Activated CD4-positive, alpha-beta T cell treated with anti-CD3 and anti-CD28 coated beads for 36 hours (primary cell): ENCODE measurements around the gene ZNF860. TPM values are rescaled to one million over a fixed set of nuclear protein-coding genes. Genes with fewer than 3 reads are reported as not detected.

Experiments used
- ATAC-seq: fragments of 200-7000 bp; cut with Tn5 transposase; one replicate; pipeline ENCODE4 v1.10.0; 2021; ENCODE audit warnings: mild to moderate bottlenecking, moderate library complexity
- CTCF ChIA-PET: fragments of 350-600 bp; sonication (Branson Sonifier 250); formaldehyde crosslinking; loops from one replicate; lab custom pipeline; 2021; ENCODE audit warnings: antibody characterized with exemption; lab: Charles Lee
- POLR2A ChIA-PET: fragments of 350-600 bp; sonication (Branson Sonifier 250); formaldehyde crosslinking; loops from one replicate; lab custom pipeline; 2021; ENCODE audit warnings: antibody characterized with exemption, inconsistent platforms; lab: Charles Lee
- DNase-seq: peaks from one replicate; pipeline ENCODE4 v3.0.0-alpha.2; 2020
- H3K27ac Mint-ChIP-seq: one replicate; pipeline ENCODE4 v1.8.0; 2021; ENCODE audit warnings: mixed read lengths
- H3K27me3 Mint-ChIP-seq: one replicate; pipeline ENCODE4 v1.8.0; 2021; ENCODE audit warnings: mixed read lengths
- H3K36me3 Mint-ChIP-seq: one replicate; pipeline ENCODE4 v1.8.0; 2021; ENCODE audit warnings: low read depth, mixed read lengths
- H3K4me1 Mint-ChIP-seq: one replicate; pipeline ENCODE4 v1.8.0; 2021; ENCODE audit warnings: mixed read lengths
- H3K4me3 Mint-ChIP-seq: one replicate; pipeline ENCODE4 v1.8.0; 2021; ENCODE audit warnings: mild to moderate bottlenecking, moderate library complexity, mixed read lengths
- H3K9me3 Mint-ChIP-seq: one replicate; pipeline ENCODE4 v1.8.0; 2021; ENCODE audit warnings: low read depth, mixed read lengths
- intact Hi-C, 2 experiments: fragments of 100-400 bp; cut with DNase I in 1 of 2; cut with micrococcal nuclease in 1 of 2; formaldehyde crosslinking; loops; one replicate each; pipeline versions ENCODE4 v1.14.2 to v1.15.1; 2022 to 2024; cut with DNase I, micrococcal nuclease
- total RNA-seq, 2 experiments: library from RNA; stranded (reverse); gene quantifications; one replicate each; pipeline ENCODE4 v1.2.3, GENCODE V29; 2021

ZNF860 gene
- total RNA-seq, 2 experiments from 2014 or later = 0.11 to 0.30 TPM

DNA sequence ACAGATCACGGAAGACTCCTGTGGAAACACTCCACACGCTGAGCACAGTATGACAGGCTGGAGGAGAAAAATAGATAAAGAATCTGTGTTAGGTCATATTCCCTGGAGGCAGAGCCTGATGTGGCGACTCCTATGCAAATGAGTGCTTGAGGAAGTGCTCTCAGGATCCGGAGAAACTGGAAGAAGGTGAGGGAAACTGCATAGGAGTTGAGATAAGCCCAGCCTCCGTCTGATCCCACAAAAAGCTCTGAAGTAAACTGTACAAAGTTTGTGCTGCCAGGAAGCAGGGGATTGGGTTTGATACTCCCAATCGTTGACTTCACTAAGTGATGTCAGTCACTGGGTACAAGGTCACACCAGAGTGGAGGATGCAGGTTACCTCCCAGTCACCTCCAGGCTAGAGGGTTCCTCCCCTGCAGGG lies 33.9 kb upstream of the ZNF860 start:
- no peak overlapping the region for H3K27ac Mint-ChIP-seq
- ATAC-seq (no peak), DNase-seq (no peak)
- H3K27me3 Mint-ChIP-seq = peaks cover 8% of the 10 kb centered on the region
- intact Hi-C loops = no loop called here
- CTCF ChIA-PET = no interaction called here
- POLR2A ChIA-PET = no interaction called here
- no peaks in the 10 kb centered on the region for H3K4me1 Mint-ChIP-seq
- H3K4me3 Mint-ChIP-seq = no peak overlapping the region
- no peaks in the 10 kb centered on the region for H3K36me3 Mint-ChIP-seq
- peaks cover 4% of the 10 kb centered on the region for H3K9me3 Mint-ChIP-seq

DNA sequence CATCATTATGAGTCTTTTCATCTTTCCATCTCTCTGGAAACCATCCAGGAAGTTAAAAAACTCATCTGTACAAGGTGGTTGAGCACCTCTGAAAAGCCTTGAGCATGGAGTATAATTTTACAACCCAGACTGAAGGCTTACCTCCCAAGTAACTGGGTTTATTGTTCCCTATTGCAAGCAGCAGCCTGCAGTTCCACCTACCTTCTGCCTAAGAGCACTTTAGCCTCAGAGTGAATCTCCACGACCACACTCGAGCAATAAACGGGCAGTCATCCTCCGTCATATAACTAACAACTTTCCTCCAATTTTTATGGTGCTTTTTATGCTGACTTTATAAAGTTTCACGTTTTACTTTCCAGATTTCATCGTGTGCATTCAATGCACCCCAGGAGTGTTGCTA lies 33.3 kb upstream of the ZNF860 start:
- Mint-ChIP-seq H3K27me3 (peaks cover 5% of the 10 kb centered on the region), H3K36me3 (no peaks in the 10 kb centered on the region), H3K4me1 (no peaks in the 10 kb centered on the region), H3K27ac (no peak overlapping the region), H3K4me3 (no peak overlapping the region), H3K9me3 (no peaks in the 10 kb centered on the region)
- POLR2A ChIA-PET = no interaction called here
- ATAC-seq (no peak), DNase-seq (no peak)
- intact Hi-C loops = no loop called here
- CTCF ChIA-PET = no interaction called here

DNA sequence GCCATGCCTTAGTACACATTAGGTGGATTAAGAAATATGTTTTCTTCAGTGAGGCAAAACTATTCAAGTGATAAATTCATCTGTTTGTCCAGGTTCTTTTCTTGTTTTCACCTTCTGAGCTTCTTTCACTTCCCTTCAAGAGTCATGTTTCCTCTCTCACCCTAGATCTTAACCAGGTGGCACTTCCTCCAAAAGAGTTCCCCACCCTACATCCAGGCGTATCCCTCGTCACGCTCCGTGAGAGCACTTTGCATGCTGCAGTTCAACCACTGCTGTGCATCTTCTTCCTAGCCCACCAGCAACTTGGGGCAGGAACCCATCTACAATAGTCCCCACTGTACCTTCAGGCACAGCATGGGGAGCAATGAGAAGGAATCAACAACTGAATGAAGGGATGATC lies 29.3 kb upstream of the ZNF860 start:
- Mint-ChIP-seq H3K9me3 (peaks cover 7% of the 10 kb centered on the region), H3K27ac (no peak overlapping the region), H3K36me3 (peaks cover 3% of the 10 kb centered on the region), H3K4me3 (no peak overlapping the region), H3K4me1 (no peaks in the 10 kb centered on the region), H3K27me3 (peaks cover 7% of the 10 kb centered on the region)
- DNase-seq (no peak), ATAC-seq (no peak)
- ChIA-PET CTCF (interaction anchor here (1.5 kb wide), 1 partner anchor 192 kb away, joined by 3 read pairs; no protein-coding TSS in a partner anchor), POLR2A (no interaction called here)
- intact Hi-C loops = no loop called here

DNA sequence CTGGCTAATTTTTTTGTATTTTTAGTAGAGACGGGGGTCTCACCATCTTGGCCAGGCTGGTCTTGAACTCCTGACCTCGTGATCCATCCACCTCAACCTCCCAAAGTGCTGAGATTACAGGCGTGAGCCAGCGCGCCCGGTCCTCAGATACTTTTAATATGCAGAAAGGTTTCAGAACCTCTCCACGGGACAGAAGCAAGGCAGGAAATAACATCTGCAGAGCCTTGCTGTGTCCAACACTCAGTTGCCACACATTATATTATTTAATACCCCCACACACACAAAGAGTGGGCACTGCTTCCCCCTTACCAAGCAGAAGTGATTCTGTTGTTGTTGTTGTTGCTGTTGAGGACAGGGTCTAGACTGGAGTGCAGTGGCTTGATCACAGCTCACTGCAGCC lies 28.5 kb upstream of the ZNF860 start:
- Mint-ChIP-seq H3K9me3 (peaks cover 7% of the 10 kb centered on the region), H3K36me3 (peaks cover 3% of the 10 kb centered on the region), H3K27me3 (peaks cover 4% of the 10 kb centered on the region), H3K4me3 (no peak overlapping the region), H3K4me1 (no peaks in the 10 kb centered on the region), H3K27ac (no peak overlapping the region)
- CTCF ChIA-PET = no interaction called here
- no peak for ATAC-seq
- intact Hi-C loops = no loop called here
- DNase-seq = no peak
- POLR2A ChIA-PET = no interaction called here

DNA sequence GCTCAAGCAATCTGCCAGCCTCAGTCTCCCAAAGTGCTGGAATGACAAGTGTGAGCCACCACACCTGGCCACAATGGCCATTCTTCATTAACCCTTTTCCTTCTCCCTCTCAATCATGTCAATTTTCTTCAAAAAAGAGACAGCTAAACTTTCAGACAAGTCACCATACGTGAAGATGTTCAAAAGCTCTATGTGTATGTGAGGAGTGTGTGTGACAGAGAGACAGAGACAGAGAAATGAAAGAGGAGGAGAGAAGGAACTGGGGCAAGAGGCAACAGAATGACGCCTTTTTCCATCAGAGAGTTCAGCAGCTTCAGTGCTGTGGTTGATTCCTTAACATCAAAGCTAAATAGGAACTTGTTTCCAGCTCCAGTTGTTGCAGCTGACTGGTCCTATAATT lies 27.9 kb upstream of the ZNF860 start:
- DNase-seq (no peak), ATAC-seq (no peak)
- Mint-ChIP-seq H3K4me3 (no peak overlapping the region), H3K9me3 (peaks cover 7% of the 10 kb centered on the region), H3K4me1 (no peaks in the 10 kb centered on the region), H3K27ac (no peak overlapping the region), H3K36me3 (peaks cover 3% of the 10 kb centered on the region), H3K27me3 (peaks cover 4% of the 10 kb centered on the region)
- ChIA-PET POLR2A (no interaction called here), CTCF (interaction anchor here (0.7 kb wide), 1 partner anchor 474 kb away, joined by 3 read pairs; no protein-coding TSS in a partner anchor)
- intact Hi-C loops = no loop called here

DNA sequence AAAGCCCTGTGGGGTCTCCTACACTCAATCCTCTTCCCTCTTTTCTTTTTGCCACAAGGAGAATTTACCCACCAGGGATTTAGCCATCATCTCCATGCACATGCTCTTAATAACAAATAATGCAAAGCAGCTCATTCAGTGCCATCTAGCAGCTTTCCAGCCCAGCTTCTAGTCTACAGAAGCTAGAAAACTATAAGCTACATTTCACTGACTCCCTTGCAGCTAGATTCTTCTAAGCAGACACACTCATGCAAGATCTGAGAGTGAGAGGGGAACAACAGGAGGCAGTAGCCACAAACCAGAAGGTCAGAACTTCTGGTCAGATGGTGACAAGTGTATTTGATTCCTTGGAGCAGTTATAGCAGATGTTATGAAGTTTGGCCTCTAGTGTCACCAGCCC lies 26.0 kb upstream of the ZNF860 start:
- H3K27me3 Mint-ChIP-seq = peaks cover 4% of the 10 kb centered on the region
- ChIA-PET POLR2A (no interaction called here), CTCF (interaction anchor here (0.5 kb wide), 1 partner anchor 189 kb away, joined by 3 read pairs; no protein-coding TSS in a partner anchor)
- DNase-seq (no peak), ATAC-seq (no peak)
- no peaks in the 10 kb centered on the region for H3K4me1 Mint-ChIP-seq
- no peak overlapping the region for H3K27ac Mint-ChIP-seq
- H3K4me3 Mint-ChIP-seq = no peak overlapping the region
- intact Hi-C loops = no loop called here
- H3K9me3 Mint-ChIP-seq = peaks cover 7% of the 10 kb centered on the region
- peaks cover 3% of the 10 kb centered on the region for H3K36me3 Mint-ChIP-seq

DNA sequence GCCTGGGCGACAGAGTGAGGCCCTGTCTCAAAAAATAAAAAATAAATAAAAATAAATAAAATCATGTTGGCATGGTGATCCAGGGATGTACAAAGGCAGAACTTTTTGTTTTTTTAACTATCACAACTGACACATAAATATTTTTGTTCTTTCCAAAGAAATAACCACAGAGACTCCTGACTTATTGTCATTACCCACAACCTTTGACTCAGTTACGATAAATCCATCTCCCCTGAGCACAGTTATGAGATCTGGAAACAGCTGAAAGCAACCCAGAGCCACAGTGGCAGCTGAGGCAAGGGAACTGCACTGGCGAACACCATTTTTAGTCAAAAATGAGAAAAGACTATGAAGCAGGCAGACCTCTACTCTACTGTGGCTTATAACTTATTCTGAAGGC lies 24.4 kb upstream of the ZNF860 start:
- Mint-ChIP-seq H3K9me3 (peaks cover 7% of the 10 kb centered on the region), H3K4me3 (no peak overlapping the region), H3K27ac (no peak overlapping the region), H3K4me1 (peaks cover 4% of the 10 kb centered on the region), H3K27me3 (peaks cover 4% of the 10 kb centered on the region), H3K36me3 (peaks cover 3% of the 10 kb centered on the region)
- no peak for DNase-seq
- CTCF ChIA-PET = no interaction called here
- ATAC-seq = no peak
- intact Hi-C loops = no loop called here
- POLR2A ChIA-PET = no interaction called here

DNA sequence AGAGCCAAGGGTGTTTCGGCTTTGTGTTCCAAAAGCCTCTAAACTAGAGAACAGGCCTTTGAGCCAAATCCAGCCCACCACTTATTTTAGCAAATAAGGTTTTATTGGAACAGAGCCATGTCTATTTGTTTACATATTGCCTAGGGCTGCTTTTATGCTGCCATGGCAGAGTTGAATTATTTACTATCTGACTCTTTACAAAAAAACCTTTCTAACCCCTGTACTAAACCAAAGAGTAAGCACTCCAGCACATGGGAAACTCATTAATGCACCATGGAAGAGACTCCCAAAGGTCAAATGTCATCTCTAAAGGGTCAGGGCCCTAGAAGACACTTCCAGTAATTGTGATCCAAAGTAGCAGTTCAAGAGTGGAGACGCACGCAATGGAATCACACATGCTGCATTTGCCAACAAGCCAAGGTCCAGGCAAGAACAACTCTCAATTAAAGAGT lies 22.8 kb upstream of the ZNF860 start:
- Mint-ChIP-seq H3K4me3 (no peak overlapping the region), H3K36me3 (peaks cover 3% of the 10 kb centered on the region), H3K4me1 (peaks cover 11% of the 10 kb centered on the region), H3K27ac (no peak overlapping the region), H3K9me3 (peaks cover 7% of the 10 kb centered on the region), H3K27me3 (no peaks in the 10 kb centered on the region)
- intact Hi-C loops = no loop called here
- DNase-seq (no peak), ATAC-seq (no peak)
- CTCF ChIA-PET = no interaction called here
- POLR2A ChIA-PET = no interaction called here

DNA sequence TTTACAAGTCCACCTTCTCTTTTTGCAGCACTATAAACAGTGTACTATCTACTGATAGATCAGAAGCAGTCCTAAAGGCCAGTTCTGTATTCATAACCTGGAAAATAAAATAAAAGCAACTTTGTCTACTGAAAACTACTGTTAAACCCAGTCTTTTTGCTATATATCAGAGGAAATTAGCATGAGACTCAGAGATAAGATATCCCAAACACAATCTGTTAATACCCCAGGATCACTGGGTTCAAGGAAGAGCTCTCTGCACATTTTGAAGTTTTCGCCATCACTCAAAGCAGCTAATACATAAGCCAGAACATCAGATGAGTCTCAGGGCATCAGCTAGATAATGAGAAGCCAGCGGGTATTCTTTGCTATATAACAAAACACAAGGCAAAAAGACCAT lies 22.3 kb upstream of the ZNF860 start:
- peaks cover 11% of the 10 kb centered on the region for H3K4me1 Mint-ChIP-seq
- CTCF ChIA-PET = interaction anchor here (1.1 kb wide), 1 partner anchor 13 kb away, joined by 3 read pairs; no protein-coding TSS in a partner anchor

DNA sequence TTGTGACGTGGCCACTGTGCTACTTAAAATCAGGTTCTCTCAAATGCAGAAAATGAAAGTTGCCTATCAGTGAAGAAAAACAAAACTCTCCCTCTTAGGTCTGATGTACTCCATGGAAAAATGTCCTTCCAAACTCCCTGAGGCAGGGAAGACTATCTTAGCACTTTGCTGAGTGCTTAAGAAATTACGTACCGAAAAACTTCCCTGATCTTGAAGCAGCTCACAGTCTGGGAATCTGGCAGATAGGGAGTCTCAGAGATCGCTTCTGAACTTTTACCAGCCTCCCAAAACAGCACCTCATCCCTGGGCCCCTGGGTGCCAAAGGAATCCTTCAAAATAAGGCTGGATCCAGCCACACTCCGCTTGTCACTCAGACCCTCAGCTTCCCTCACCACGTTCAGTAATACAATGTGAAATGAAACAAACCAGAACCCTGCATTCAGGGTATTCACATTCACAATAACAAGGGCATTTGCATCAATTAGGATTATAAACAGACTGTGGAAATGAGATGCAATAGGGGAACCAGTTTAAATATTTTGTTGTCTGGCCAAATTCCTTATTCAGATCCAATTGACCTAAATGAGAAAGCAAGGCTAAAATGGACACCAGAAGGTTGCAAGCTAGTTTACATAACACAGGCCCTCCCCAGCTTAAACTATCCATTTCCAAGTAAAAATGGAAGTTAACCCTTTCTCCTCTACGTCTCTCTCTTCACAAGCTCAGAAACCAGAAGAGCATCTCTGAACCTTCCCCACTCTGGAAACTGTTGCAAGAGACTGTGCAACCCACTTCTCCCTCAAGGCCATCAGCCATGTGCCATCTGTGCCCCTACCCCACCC lies 21.4 kb upstream of the ZNF860 start:
- DNase-seq (no peak), ATAC-seq (no peak)
- Mint-ChIP-seq H3K36me3 (peaks cover 3% of the 10 kb centered on the region), H3K4me1 (peaks cover 11% of the 10 kb centered on the region), H3K4me3 (no peak overlapping the region), H3K27ac (no peak overlapping the region), H3K27me3 (no peaks in the 10 kb centered on the region), H3K9me3 (peaks cover 6% of the 10 kb centered on the region)
- intact Hi-C loops = no loop called here
- ChIA-PET POLR2A (no interaction called here), CTCF (interaction anchor here (1.1 kb wide), 1 partner anchor 12 kb away, joined by 3 read pairs; no protein-coding TSS in a partner anchor)

More for the DNA sequence above, 22.3 kb upstream of the ZNF860 start:
- Mint-ChIP-seq H3K27me3 (no peaks in the 10 kb centered on the region), H3K9me3 (peaks cover 7% of the 10 kb centered on the region), H3K4me3 (no peak overlapping the region), H3K27ac (no peak overlapping the region), H3K36me3 (peaks cover 3% of the 10 kb centered on the region)
- DNase-seq (no peak), ATAC-seq (no peak)
- POLR2A ChIA-PET = no interaction called here
- intact Hi-C loops = no loop called here

DNA sequence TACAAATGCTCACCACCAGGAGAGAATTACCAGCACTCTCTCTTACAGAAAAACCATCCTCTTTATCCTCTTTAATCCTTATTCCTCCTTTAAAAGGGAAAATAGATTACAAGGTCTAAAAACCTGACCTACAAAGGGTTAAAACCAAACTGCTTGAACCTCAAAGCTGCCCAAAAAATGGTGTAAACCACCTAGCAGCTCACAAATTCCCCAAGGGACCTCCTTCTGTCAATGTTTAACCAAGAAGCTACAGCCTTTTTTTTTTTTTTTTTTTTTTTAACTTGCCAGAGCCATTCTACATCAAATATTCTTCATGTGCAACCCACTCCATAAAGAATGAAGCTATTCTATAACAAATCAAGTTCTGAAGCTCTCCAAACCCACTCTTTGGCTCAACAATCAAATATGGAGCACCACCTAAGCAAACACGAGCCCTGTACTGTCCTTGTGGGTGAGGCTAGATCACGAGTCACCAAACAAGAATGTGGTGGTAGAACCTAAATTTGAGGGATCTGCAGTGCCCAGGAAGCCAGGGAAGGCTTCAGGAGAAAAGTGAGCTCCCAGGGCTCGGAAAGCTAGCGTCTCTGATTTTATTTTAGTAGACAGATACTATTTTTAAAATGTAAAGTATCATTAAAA lies 20.6 kb upstream of the ZNF860 start:
- no peak for DNase-seq
- CTCF ChIA-PET = interaction anchor here (0.5 to 0.8 kb wide), 2 partner anchors 11 to 141 kb away, joined by 3 to 4 read pairs; no protein-coding TSS in a partner anchor
- Mint-ChIP-seq H3K27me3 (no peaks in the 10 kb centered on the region), H3K4me3 (no peak overlapping the region), H3K27ac (no peak overlapping the region), H3K9me3 (peaks cover under 1% of the 10 kb centered on the region), H3K4me1 (peaks cover 11% of the 10 kb centered on the region), H3K36me3 (no peaks in the 10 kb centered on the region)
- intact Hi-C loops = no loop called here
- no peak for ATAC-seq
- POLR2A ChIA-PET = no interaction called here
